Activated CD4-positive, alpha-beta T cell treated with anti-CD3 and anti-CD28 coated beads for 4 hours (primary cell): ENCODE results near the gene OR5K2.

ENCODE experiments used
- DNase-seq, 2 donors: peaks; one replicate each; pipeline ENCODE4 v3.0.0-alpha.2; 2020

Gene OR5K2

GRCh38 chr3:98497381-98497780 lies at the start of gene OR5K2:
TSS of gene OR5K2 (plus strand) at chr3:98497681. CDS start at chr3:98497681, 0 bp downstream.
- no peak for DNase-seq

- DNase-seq: no peak
Measured at GRCh38 chr3:98449606-98450193, 47.8 kb upstream of the OR5K2 start.

GRCh38 chr3:98450372-98450771 lies 47.1 kb upstream of the OR5K2 start:
- DNase-seq: no peak

GRCh38 chr3:98453827-98454226 lies 43.7 kb upstream of the OR5K2 start:
- no peak for DNase-seq

GRCh38 chr3:98454929-98455328 lies 42.6 kb upstream of the OR5K2 start:
- DNase-seq: no peak

GRCh38 chr3:98457543-98457942 lies 39.9 kb upstream of the OR5K2 start:
- DNase-seq: no peak

GRCh38 chr3:98460220-98460619 lies 37.3 kb upstream of the OR5K2 start:
- DNase-seq: no peak

GRCh38 chr3:98462901-98463300 lies 34.6 kb upstream of the OR5K2 start, which contains the start of gene OR5K1:
TSS of gene OR5K1 (plus strand) at chr3:98463201. CDS start at chr3:98469577, 6,376 bp downstream.
- no peak for DNase-seq

- no peak for DNase-seq
Measured at GRCh38 chr3:98482717-98483482, 14.6 kb upstream of the OR5K2 start.

GRCh38 chr3:98483626-98484025 lies 13.9 kb upstream of the OR5K2 start:
- DNase-seq: no peak

GRCh38 chr3:98500019-98500418 lies 2.5 kb downstream of the OR5K2 start:
- no peak for DNase-seq

GRCh38 chr3:98501270-98501669 lies 3.8 kb downstream of the OR5K2 start:
- DNase-seq: no peak

GRCh38 chr3:98501863-98502576 lies 4.5 kb downstream of the OR5K2 start:
- DNase-seq: no peak

- DNase-seq: no peak
Measured at GRCh38 chr3:98504539-98504938, 7.1 kb downstream of the OR5K2 start.

GRCh38 chr3:98508582-98508981 lies 11.1 kb downstream of the OR5K2 start:
- no peak for DNase-seq

- DNase-seq: no peak
Measured at GRCh38 chr3:98512576-98512975, 15.1 kb downstream of the OR5K2 start.

GRCh38 chr3:98513091-98513511 lies 15.6 kb downstream of the OR5K2 start:
- no peak for DNase-seq

GRCh38 chr3:98513736-98514135 lies 16.3 kb downstream of the OR5K2 start:
- DNase-seq: no peak

GRCh38 chr3:98514948-98515347 lies 17.5 kb downstream of the OR5K2 start:
- DNase-seq: no peak

GRCh38 chr3:98518816-98519215 lies 21.3 kb downstream of the OR5K2 start:
- DNase-seq: no peak

- no peak for DNase-seq
Measured at GRCh38 chr3:98519351-98519750, 21.9 kb downstream of the OR5K2 start.

- peak; percentile 54 to 56 for DNase-seq
Measured at GRCh38 chr3:98521897-98522543, 24.5 kb downstream of the OR5K2 start.

- DNase-seq: peak; percentile 93 to 95
Measured at GRCh38 chr3:98522544-98523281, 25.2 kb downstream of the OR5K2 start, which contains the start of gene CLDND1. TSS of gene CLDND1 (minus strand) at chr3:98522902. CDS start at chr3:98521424, 1,478 bp downstream.
